Measurements from ENCODE around the gene SLIT3. TPM values are rescaled to one million over a fixed set of nuclear protein-coding genes. Genes with fewer than 3 reads are reported as not detected.
A peak's percentile ranks its signal among the peaks of the same experiment; 100 is the strongest.

The SLIT3 gene
- total RNA-seq, 1 donor from 2014 or later, result 5.0 TPM

DNA sequence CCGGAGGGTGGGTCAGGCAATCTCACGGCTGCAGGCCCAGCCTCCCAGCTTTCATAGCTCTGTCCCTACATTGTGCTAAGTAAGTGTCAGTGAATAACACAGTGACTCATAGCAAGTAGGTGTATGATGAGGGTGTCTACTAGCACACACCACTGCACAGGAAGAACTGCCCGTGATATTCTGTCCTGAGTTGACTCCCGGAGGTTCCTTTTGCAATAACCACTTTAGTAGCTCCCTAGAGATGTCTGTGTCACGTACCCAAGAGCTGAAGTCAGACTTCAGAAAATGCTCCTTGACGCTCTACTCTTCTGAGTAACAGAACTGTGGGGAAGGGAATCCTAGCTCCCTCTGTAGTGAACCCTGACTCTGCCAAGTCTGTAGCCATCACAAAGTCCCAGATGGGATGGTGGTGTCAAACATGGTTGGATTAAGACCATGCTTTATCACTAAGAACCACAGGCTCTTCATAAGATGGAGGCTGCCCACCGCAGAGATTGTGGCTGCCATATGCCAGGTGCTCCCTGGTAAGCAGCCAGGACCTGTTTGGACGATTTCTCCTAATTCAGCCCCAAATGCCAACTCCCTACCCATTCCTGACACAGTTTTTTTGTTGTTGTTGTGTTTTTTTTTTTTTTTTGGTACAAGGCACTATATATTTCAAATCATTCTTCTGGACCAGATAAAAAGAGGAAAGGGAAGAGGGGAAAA, 369.1 kb downstream of the SLIT3 start:
- Histone ChIP-seq H3K4me3 (ENCODE audit: low read depth, low read length) (no peak overlapping the region), H3K36me3 (ENCODE audit: control insufficient read depth, insufficient read depth, low read length) (no peaks in the 10 kb centered on the region), H3K27me3 (ENCODE audit: control insufficient read depth, insufficient read depth, low read length) (no peaks in the 10 kb centered on the region)
- TF ChIP-seq, protein P1, sequence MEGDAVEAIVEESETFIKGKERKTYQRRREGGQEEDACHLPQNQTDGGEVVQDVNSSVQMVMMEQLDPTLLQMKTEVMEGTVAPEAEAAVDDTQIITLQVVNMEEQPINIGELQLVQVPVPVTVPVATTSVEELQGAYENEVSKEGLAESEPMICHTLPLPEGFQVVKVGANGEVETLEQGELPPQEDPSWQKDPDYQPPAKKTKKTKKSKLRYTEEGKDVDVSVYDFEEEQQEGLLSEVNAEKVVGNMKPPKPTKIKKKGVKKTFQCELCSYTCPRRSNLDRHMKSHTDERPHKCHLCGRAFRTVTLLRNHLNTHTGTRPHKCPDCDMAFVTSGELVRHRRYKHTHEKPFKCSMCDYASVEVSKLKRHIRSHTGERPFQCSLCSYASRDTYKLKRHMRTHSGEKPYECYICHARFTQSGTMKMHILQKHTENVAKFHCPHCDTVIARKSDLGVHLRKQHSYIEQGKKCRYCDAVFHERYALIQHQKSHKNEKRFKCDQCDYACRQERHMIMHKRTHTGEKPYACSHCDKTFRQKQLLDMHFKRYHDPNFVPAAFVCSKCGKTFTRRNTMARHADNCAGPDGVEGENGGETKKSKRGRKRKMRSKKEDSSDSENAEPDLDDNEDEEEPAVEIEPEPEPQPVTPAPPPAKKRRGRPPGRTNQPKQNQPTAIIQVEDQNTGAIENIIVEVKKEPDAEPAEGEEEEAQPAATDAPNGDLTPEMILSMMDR (IDR thresholded peaks at IDR 0.05; ENCODE audit: insufficient read depth, low read length, poor library complexity, severe bottlenecking), result no peak
- peak; percentile 86 for DNase-seq (ENCODE audit: low read depth)

GRCh38 chr5:168929656-168930055, 371.3 kb downstream of the SLIT3 start:
- H3K36me3 ChIP-seq (ENCODE audit: control insufficient read depth, insufficient read depth, low read length), result no peaks in the 10 kb centered on the region
- no peaks in the 10 kb centered on the region for H3K27me3 ChIP-seq (ENCODE audit: control insufficient read depth, insufficient read depth, low read length)
- no peak for DNase-seq (ENCODE audit: low read depth)
- no peak overlapping the region for H3K4me3 ChIP-seq (ENCODE audit: low read depth, low read length)
- TF ChIP-seq, protein P1 (IDR thresholded peaks at IDR 0.05; ENCODE audit: insufficient read depth, low read length, poor library complexity, severe bottlenecking), result no peak

DNA sequence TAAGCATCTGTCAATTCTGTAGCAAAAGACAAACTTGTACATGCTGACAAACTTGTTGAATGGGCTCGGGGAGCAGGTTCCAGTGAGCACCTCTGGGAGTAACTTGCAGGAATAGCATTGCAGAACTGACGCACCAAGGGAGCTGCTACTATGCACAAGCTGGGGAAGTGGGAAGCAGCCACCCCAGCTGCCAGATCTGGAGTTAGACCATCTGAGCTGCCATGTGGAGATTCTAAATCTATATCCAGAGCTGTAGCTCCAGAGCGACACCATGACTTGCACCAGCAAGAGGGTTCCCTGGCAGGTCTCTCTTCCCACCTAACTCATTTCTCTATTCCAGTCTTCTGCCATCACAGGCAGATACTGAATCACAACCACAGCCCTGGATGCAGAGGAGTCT, 375.8 kb downstream of the SLIT3 start:
- Histone ChIP-seq H3K36me3 (ENCODE audit: control insufficient read depth, insufficient read depth, low read length) (no peaks in the 10 kb centered on the region), H3K4me3 (ENCODE audit: low read depth, low read length) (no peak overlapping the region), H3K27me3 (ENCODE audit: control insufficient read depth, insufficient read depth, low read length) (peaks cover 2% of the 10 kb centered on the region)
- TF ChIP-seq, protein P1 (IDR thresholded peaks at IDR 0.05; ENCODE audit: insufficient read depth, low read length, poor library complexity, severe bottlenecking), result no peak
- DNase-seq (ENCODE audit: low read depth), result no peak

- Histone ChIP-seq H3K36me3 (ENCODE audit: control insufficient read depth, insufficient read depth, low read length) (no peaks in the 10 kb centered on the region), H3K4me3 (ENCODE audit: low read depth, low read length) (no peak overlapping the region), H3K27me3 (ENCODE audit: control insufficient read depth, insufficient read depth, low read length) (peaks cover 4% of the 10 kb centered on the region)
- DNase-seq (ENCODE audit: low read depth), result no peak
- TF ChIP-seq, protein P1 (IDR thresholded peaks at IDR 0.05; ENCODE audit: insufficient read depth, low read length, poor library complexity, severe bottlenecking), result no peak
These were observed 379.6 kb downstream of the SLIT3 start for GRCh38 chr5:168921147-168921866.

DNA sequence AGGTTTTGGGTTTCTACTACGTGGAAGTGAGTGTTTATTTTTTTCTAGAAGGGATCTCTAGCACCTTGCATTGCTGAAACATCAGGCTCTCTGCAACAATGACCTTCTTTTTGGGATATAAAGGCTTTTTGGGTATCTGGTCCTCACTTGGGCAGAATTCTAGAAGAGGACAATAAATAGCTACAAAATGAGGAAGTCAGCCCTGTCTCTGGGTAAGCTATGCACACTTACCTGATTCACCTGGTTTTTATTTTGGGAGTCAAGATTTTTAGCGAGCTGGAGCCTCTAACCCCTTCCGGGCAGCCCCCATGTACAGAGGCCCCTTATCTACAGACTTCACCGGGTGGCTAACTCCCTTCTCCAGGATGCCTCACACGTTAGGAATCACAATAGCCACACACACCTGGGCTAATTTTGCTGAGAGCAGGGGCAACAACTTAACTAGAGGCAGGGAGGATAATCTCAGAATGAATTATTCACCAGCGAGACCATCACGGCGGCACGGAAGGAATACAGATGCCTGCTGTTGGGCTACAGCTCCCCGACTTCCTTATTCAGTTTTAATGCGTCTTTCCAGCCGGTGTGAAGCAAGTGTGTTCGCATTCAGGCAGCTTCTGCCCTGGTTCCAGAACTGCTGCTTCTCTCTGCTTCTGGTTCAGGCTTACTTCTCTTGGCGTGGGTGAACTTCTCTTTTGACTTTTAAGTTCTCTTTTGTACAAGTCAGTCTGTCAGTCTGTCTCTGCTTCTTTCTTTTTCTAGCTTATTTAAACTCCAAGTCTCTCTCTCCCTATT, 380.7 kb downstream of the SLIT3 start:
- Histone ChIP-seq H3K4me3 (ENCODE audit: low read depth, low read length) (no peak overlapping the region), H3K27me3 (ENCODE audit: control insufficient read depth, insufficient read depth, low read length) (peaks cover 4% of the 10 kb centered on the region), H3K36me3 (ENCODE audit: control insufficient read depth, insufficient read depth, low read length) (no peaks in the 10 kb centered on the region)
- DNase-seq (ENCODE audit: low read depth), result no peak
- TF ChIP-seq, protein P1 (IDR thresholded peaks at IDR 0.05; ENCODE audit: insufficient read depth, low read length, poor library complexity, severe bottlenecking), result no peak
